Astrocyte of the cerebellum (primary cell): ENCODE data around the gene FSCN2.
A peak's percentile ranks its signal among the peaks of the same experiment; 100 is the strongest.

Experiments used
- DNase-seq: peaks from one replicate; pipeline ENCODE4 v3.0.0-alpha.2; 2011; ENCODE audit warnings: low read depth
- H3K4me3 ChIP-seq: 2 replicates; pipeline ENCODE4 v1.5.1; 2011; ENCODE audit warnings: mild to moderate bottlenecking, low read depth, low read length, moderate library complexity
- CTCF ChIP-seq: IDR thresholded peaks from 2 replicates; pipeline ENCODE4 v1.5.1; 2012; ENCODE audit warnings: low read length, low read depth, moderate library complexity, mild to moderate bottlenecking; ENCODE audit errors: missing control alignments
- in situ Hi-C: cut with HindIII; loops from 2 replicates; pipeline ENCODE4 v1.10.0; 2017; ENCODE audit warnings: low sequenced_read_pairs

Gene FSCN2

GRCh38 chr17:81513372-81513752, 14.8 kb upstream of the FSCN2 start:
- no peak for DNase-seq
- TF ChIP-seq CTCF: no peak
- peak overlapping the region; percentile 68 for H3K4me3 ChIP-seq
- in situ Hi-C loops: loop anchor here (5.0 kb wide), 1 partner anchor 111 kb away; no protein-coding TSS in a partner anchor

GRCh38 chr17:81513753-81514488, 14.3 kb upstream of the FSCN2 start:
- H3K4me3 ChIP-seq: peak overlapping the region; percentile 68
- in situ Hi-C loops: loop anchor here (5.0 kb wide), 1 partner anchor 112 kb away; no protein-coding TSS in a partner anchor
- peak; percentile 49 for DNase-seq
- TF ChIP-seq CTCF: no peak

- in situ Hi-C loops: loop anchor here (5.0 kb wide), 1 partner anchor 112 kb away; no protein-coding TSS in a partner anchor
- no peak for DNase-seq
- H3K4me3 ChIP-seq: peak overlapping the region; percentile 68
- no peak for TF ChIP-seq CTCF
Measured at GRCh38 chr17:81514489-81514738, 13.8 kb upstream of the FSCN2 start.

- H3K4me3 ChIP-seq: peak overlapping the region; percentile 68
- no peak for TF ChIP-seq CTCF
- in situ Hi-C loops: loop anchor here (5.0 kb wide), 2 partner anchors 52 to 113 kb away; no protein-coding TSS in a partner anchor
- DNase-seq: peak; percentile 49
Measured at GRCh38 chr17:81514739-81515529, 13.2 kb upstream of the FSCN2 start.

GRCh38 chr17:81515530-81516041, 12.6 kb upstream of the FSCN2 start:
- no peak for TF ChIP-seq CTCF
- H3K4me3 ChIP-seq: peak overlapping the region; percentile 68
- DNase-seq: no peak
- in situ Hi-C loops: loop anchor here (5.0 kb wide), 1 partner anchor 52 kb away; no protein-coding TSS in a partner anchor

GRCh38 chr17:81516439-81516838, 11.7 kb upstream of the FSCN2 start:
- in situ Hi-C loops: loop anchor here (5.0 kb wide), 1 partner anchor 51 kb away; no protein-coding TSS in a partner anchor
- DNase-seq: no peak
- no peak for TF ChIP-seq CTCF
- H3K4me3 ChIP-seq: peak overlapping the region; percentile 68
